ENCODE data around the gene PTPRB.

PTPRB gene

GRCh38 chr12:70637303-70638085, at the start of gene PTPRB:
PTPRB (minus strand) TSS chr12:70637429; CDS start chr12:70637395, 34 bp downstream.
- DNase-seq (ENCODE audit: low spot score) = no peak

- no peak for DNase-seq (ENCODE audit: low spot score)
These were observed 49.7 kb upstream of the PTPRB start for GRCh38 chr12:70686907-70687306.

GRCh38 chr12:70686299-70686698, 49.1 kb upstream of the PTPRB start:
- no peak for DNase-seq (ENCODE audit: low spot score)

GRCh38 chr12:70683976-70684375, 46.7 kb upstream of the PTPRB start:
- DNase-seq (ENCODE audit: low spot score) = no peak

- no peak for DNase-seq (ENCODE audit: low spot score)
These were observed 34.5 kb upstream of the PTPRB start for GRCh38 chr12:70671698-70672097.

- no peak for DNase-seq (ENCODE audit: low spot score)
These were observed 33.7 kb upstream of the PTPRB start for GRCh38 chr12:70670948-70671347.

GRCh38 chr12:70667253-70667652, 30.0 kb upstream of the PTPRB start:
- no peak for DNase-seq (ENCODE audit: low spot score)

- DNase-seq (ENCODE audit: low spot score) = no peak
These were observed 29.1 kb upstream of the PTPRB start for GRCh38 chr12:70666364-70666763.

GRCh38 chr12:70664465-70664881, 27.2 kb upstream of the PTPRB start:
- peak; percentile 57 for DNase-seq (ENCODE audit: low spot score)

- no peak for DNase-seq (ENCODE audit: low spot score)
These were observed 26.6 kb upstream of the PTPRB start for GRCh38 chr12:70663838-70664237.

- DNase-seq (ENCODE audit: low spot score) = peak; percentile 20
These were observed 24.4 kb upstream of the PTPRB start for GRCh38 chr12:70661466-70662161.

- no peak for DNase-seq (ENCODE audit: low spot score)
These were observed 23.5 kb upstream of the PTPRB start for GRCh38 chr12:70660620-70661219.

GRCh38 chr12:70660002-70660604, 22.9 kb upstream of the PTPRB start:
- no peak for DNase-seq (ENCODE audit: low spot score)

- no peak for DNase-seq (ENCODE audit: low spot score)
These were observed 21.9 kb upstream of the PTPRB start for GRCh38 chr12:70659077-70659606.

GRCh38 chr12:70657616-70658286, 20.5 kb upstream of the PTPRB start:
- DNase-seq (ENCODE audit: low spot score) = no peak

GRCh38 chr12:70652451-70652850, 15.2 kb upstream of the PTPRB start:
- no peak for DNase-seq (ENCODE audit: low spot score)

GRCh38 chr12:70648831-70649230, 11.6 kb upstream of the PTPRB start:
- no peak for DNase-seq (ENCODE audit: low spot score)

GRCh38 chr12:70648191-70648590, 11.0 kb upstream of the PTPRB start:
- DNase-seq (ENCODE audit: low spot score) = no peak

GRCh38 chr12:70646850-70647249, 9.6 kb upstream of the PTPRB start:
- no peak for DNase-seq (ENCODE audit: low spot score)

- DNase-seq (ENCODE audit: low spot score) = no peak
These were observed 8.5 kb upstream of the PTPRB start for GRCh38 chr12:70645494-70646317.

- DNase-seq (ENCODE audit: low spot score) = no peak
These were observed 7.6 kb upstream of the PTPRB start for GRCh38 chr12:70644861-70645260.

Measured in Ammon's horn (tissue), 1 donor.